ENCODE measurements around the gene TSKS.
"Not testable (repeated sequence)": the region's sequence is repeated elsewhere in the genome, so short reads cannot be mapped to it uniquely, and the experiment has no call there.

Gene TSKS

DNA sequence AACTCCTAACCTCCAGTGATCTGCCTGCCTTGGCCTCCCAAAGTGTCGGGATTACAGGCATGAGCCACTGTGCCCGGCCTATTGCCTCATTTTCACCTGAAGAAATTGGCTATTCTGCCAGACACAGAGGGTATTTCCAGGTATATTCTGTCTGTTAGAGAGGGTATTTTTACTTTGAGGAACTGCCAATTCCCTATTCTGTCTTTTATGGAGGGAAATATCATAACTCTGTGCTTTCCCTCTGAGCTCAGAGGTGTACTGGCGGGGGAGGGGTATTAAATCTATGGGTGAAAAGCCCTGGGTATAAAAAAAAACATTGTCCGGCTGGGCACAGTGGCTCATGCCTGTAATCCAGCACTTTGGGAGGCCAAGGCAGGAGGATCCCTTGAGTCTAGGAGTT lies 24.8 kb downstream of the TSKS start:
- no peak for DNase-seq (ENCODE audit: low spot score)
- TF ChIP-seq, protein P1, sequence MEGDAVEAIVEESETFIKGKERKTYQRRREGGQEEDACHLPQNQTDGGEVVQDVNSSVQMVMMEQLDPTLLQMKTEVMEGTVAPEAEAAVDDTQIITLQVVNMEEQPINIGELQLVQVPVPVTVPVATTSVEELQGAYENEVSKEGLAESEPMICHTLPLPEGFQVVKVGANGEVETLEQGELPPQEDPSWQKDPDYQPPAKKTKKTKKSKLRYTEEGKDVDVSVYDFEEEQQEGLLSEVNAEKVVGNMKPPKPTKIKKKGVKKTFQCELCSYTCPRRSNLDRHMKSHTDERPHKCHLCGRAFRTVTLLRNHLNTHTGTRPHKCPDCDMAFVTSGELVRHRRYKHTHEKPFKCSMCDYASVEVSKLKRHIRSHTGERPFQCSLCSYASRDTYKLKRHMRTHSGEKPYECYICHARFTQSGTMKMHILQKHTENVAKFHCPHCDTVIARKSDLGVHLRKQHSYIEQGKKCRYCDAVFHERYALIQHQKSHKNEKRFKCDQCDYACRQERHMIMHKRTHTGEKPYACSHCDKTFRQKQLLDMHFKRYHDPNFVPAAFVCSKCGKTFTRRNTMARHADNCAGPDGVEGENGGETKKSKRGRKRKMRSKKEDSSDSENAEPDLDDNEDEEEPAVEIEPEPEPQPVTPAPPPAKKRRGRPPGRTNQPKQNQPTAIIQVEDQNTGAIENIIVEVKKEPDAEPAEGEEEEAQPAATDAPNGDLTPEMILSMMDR (IDR thresholded peaks at IDR 0.05; ENCODE audit: borderline replicate concordance, control extremely low read depth, extremely low read depth, insufficient read depth, missing control alignments) = no peak
- in situ Hi-C loops (cut with MboI; ENCODE audit: low sequenced_read_pairs, unreplicated experiment) = no loop called here

DNA sequence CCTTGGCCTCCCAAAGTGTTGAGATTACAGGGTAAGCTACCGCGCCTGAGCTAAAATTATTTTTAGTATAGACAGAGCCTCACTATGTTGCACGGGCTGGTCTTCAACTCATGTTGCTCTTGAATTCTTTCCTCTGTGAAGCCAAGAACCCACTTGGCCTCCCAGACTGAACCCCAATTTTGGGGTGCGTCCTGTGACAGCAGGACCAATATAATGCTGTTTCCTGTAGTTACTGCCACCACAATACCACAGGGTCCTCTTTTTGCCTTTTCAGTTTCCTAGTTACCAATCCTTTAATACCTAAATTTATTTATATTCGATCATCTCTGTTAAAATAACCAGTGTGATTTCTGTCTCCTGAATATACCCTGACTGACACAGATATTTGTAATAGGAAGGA lies 32.9 kb downstream of the TSKS start:
- no peak for DNase-seq (ENCODE audit: low spot score)
- in situ Hi-C loops (cut with MboI; ENCODE audit: low sequenced_read_pairs, unreplicated experiment) = no loop called here
- TF ChIP-seq, protein P1 (IDR thresholded peaks at IDR 0.05; ENCODE audit: borderline replicate concordance, control extremely low read depth, extremely low read depth, insufficient read depth, missing control alignments) = no peak

DNA sequence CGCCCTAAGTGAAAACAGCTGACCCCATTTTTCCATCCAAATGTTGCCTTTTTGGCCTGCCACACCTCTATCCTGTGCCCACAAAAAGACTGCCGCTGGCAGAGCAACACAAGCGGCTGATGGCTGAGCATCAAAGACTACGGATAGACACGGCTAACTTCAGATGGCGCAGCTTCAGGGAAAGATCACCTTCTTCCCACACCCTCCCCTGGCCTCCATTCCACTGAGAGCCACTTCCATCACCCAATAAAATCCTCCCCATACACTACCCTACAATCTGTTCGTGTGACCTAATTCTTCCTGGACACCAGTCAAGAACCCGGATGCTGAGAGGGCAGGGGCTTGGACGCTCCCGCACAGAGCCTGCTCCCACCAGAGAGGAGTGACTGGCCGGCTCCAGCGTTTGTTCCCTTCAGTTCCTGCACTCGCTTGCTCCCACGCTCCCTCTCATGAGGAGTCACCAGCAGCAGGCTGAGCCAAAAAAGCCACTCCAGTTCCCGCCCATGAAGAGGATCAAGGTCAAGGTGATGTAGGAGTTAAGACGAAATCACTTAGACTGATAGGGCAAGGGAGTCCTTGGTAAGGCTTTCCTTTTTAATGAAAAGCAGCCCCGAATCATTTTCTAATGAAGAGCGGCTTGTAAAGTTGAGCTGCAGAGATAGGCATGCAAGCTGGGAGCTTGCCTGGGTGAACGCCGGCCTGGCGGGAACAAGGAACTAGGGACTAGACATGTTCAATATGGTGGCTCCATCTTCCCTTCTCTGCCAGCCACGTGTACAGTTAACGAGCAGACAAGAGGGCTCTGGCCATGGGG lies 35.7 kb downstream of the TSKS start:
- no peak for DNase-seq (ENCODE audit: low spot score)
- TF ChIP-seq, protein P1 (IDR thresholded peaks at IDR 0.05; ENCODE audit: borderline replicate concordance, control extremely low read depth, extremely low read depth, insufficient read depth, missing control alignments) = no peak
- in situ Hi-C loops (cut with MboI; ENCODE audit: low sequenced_read_pairs, unreplicated experiment) = no loop called here

DNA sequence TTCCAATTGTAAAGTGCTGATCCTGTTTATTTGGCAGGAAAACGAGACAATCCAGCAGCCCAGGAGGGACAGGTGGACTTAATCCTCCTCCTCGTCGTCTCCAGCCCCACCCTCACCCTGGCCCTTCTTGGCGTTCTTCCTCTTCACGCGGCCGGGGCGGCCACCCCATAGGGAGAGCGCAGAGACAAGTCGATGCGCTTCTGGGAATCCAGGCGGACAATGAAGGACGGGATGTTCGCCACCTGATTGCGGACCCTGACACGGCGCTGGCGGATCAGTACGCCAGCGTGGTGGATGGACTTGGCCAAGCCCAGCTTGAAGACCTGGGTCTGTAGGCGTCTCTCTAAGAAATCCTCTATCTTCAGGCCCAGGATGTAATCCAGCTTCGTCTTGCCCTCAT lies 43.7 kb downstream of the TSKS start:
- DNase-seq (ENCODE audit: low spot score); in situ Hi-C loops (cut with MboI; ENCODE audit: low sequenced_read_pairs, unreplicated experiment): not testable (repeated sequence)

DNA sequence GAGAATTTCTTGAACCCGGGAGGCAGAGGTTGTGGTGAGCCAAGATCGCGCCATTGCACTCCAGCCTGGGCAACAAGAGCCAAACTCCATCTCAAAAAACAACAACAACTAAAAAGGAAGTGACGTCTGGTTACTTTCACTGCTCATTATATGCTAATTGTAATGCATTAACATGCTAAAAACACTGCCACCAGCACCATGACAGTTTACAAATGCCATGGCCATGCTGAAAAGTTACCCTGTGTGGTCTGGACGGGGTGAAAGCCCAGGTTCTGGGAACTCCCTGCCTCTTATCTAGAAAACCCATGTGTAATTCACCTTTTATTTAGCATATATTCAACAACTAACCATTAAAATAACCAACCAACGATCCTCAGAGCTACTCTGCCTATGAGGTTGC lies 44.1 kb downstream of the TSKS start:
- in situ Hi-C loops (cut with MboI; ENCODE audit: low sequenced_read_pairs, unreplicated experiment) = no loop called here
- no peak for DNase-seq (ENCODE audit: low spot score)
- TF ChIP-seq, protein P1 (IDR thresholded peaks at IDR 0.05; ENCODE audit: borderline replicate concordance, control extremely low read depth, extremely low read depth, insufficient read depth, missing control alignments) = no peak

DNA sequence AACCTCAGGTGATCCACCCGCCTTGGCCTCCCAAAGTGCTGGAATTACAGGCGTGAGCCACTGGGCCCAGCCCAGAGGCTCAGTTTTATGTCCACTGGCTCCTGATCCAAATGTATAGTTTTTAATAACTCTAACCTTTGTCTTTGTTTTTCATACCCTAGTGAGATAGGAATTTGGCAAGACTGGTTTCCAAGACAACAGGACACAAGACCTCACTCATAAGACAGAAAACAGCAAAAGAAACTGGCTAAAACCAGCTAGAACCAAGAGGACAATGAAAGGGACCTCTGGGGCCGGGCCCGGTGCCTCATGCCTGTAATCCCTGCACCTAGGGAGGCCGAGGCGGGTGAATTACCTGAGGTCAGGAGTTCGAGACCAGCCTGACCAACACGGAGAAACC lies 44.6 kb downstream of the TSKS start:
- TF ChIP-seq, protein P1 (IDR thresholded peaks at IDR 0.05; ENCODE audit: borderline replicate concordance, control extremely low read depth, extremely low read depth, insufficient read depth, missing control alignments) = no peak
- DNase-seq (ENCODE audit: low spot score) = no peak
- in situ Hi-C loops (cut with MboI; ENCODE audit: low sequenced_read_pairs, unreplicated experiment) = no loop called here

DNA sequence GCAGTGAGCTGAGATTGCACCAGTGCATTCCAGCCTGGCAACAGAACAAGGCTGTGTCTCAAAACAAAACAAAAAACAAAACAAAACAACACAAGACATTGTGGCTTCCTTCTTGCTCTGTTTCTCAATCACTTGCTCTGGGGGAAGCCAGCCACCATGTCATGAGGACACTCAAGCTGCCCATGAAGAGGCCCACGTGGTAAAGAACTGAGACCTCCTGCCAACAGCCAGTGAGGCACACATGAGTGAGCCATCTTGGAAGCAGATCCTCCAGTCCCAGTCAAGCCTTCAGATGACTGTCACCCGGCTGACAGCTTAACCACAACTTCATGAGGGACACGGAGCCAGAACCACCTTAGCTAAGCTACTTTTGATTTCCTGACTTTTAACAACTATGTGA lies 47.0 kb downstream of the TSKS start:
- TF ChIP-seq, protein P1 (IDR thresholded peaks at IDR 0.05; ENCODE audit: borderline replicate concordance, control extremely low read depth, extremely low read depth, insufficient read depth, missing control alignments) = no peak
- in situ Hi-C loops (cut with MboI; ENCODE audit: low sequenced_read_pairs, unreplicated experiment) = no loop called here
- DNase-seq (ENCODE audit: low spot score) = no peak
